ENCODE measurements around the gene TBC1D22A. TPM values are rescaled to one million over a fixed set of nuclear protein-coding genes. Genes with fewer than 3 reads are reported as not detected.

The TBC1D22A gene
- total RNA-seq, 1 donor from 2014 or later: 10.6 TPM

GRCh38 chr22:46947516-46948257, 185.2 kb downstream of the TBC1D22A start:
- no peak overlapping the region for H3K27ac ChIP-seq
- no peak for TF ChIP-seq EZH2phosphoT487 (IDR thresholded peaks at IDR 0.05)
- no peak for TF ChIP-seq CTCF (IDR thresholded peaks at IDR 0.05)
- TF ChIP-seq EZH2 (IDR thresholded peaks at IDR 0.05): no peak
- no peaks in the 10 kb centered on the region for H3K27me3 ChIP-seq
- H3K36me3 ChIP-seq: no peaks in the 10 kb centered on the region
- no peaks in the 10 kb centered on the region for H3K79me2 ChIP-seq (ENCODE audit: low read depth)
- H3K4me3 ChIP-seq: no peak overlapping the region
- peaks cover 24% of the 10 kb centered on the region for H3K4me1 Mint-ChIP-seq
- no peaks in the 10 kb centered on the region for H3K9me3 ChIP-seq (ENCODE audit: low read depth)
- H3K4me3 Mint-ChIP-seq: peak overlapping the region; percentile 33
- peak overlapping the region; percentile 3 for H3K4me2 ChIP-seq
- no peaks in the 10 kb centered on the region for H3F3A ChIP-seq (ENCODE audit: low read depth)
- peaks cover 10% of the 10 kb centered on the region for H3K4me1 ChIP-seq
- H2AFZ ChIP-seq (replicated peaks): no peak overlapping the region
- no peak overlapping the region for H3K9ac ChIP-seq
- H4K20me1 ChIP-seq (ENCODE audit: low read depth): no peaks in the 10 kb centered on the region
- peaks cover 22% of the 10 kb centered on the region for H3K36me3 Mint-ChIP-seq
- peak overlapping the region; percentile 75 for H3K27ac Mint-ChIP-seq
- DNase-seq (ENCODE audit: low spot score): no peak
- H3K27me3 Mint-ChIP-seq (ENCODE audit: insufficient read depth, low read depth): peaks cover 3% of the 10 kb centered on the region
- H3K9me3 Mint-ChIP-seq: peaks cover 3% of the 10 kb centered on the region

GRCh38 chr22:46948411-46949144, 186.1 kb downstream of the TBC1D22A start:
- H2AFZ ChIP-seq (replicated peaks): no peak overlapping the region
- Mint-ChIP-seq H3K9me3 (peaks cover 1% of the 10 kb centered on the region), H3K4me3 (no peak overlapping the region), H3K4me1 (peaks cover 24% of the 10 kb centered on the region), H3K27me3 (ENCODE audit: insufficient read depth, low read depth) (peaks cover 5% of the 10 kb centered on the region), H3K36me3 (peaks cover 20% of the 10 kb centered on the region), H3K27ac (peak overlapping the region; percentile 75)
- H3K79me2 ChIP-seq (ENCODE audit: low read depth): no peaks in the 10 kb centered on the region
- H3K9me3 ChIP-seq (ENCODE audit: low read depth): no peaks in the 10 kb centered on the region
- H3F3A ChIP-seq (ENCODE audit: low read depth): no peaks in the 10 kb centered on the region
- no peak overlapping the region for H3K9ac ChIP-seq
- no peaks in the 10 kb centered on the region for H4K20me1 ChIP-seq (ENCODE audit: low read depth)
- H3K36me3 ChIP-seq: no peaks in the 10 kb centered on the region
- H3K4me1 ChIP-seq: peaks cover 10% of the 10 kb centered on the region
- peak overlapping the region; percentile 3 for H3K4me2 ChIP-seq
- TF ChIP-seq EZH2phosphoT487 (IDR thresholded peaks at IDR 0.05) (no peak), EZH2 (IDR thresholded peaks at IDR 0.05) (no peak), CTCF (IDR thresholded peaks at IDR 0.05) (no peak)
- no peak overlapping the region for H3K27ac ChIP-seq
- no peak overlapping the region for H3K4me3 ChIP-seq
- H3K27me3 ChIP-seq: no peaks in the 10 kb centered on the region
- no peak for DNase-seq (ENCODE audit: low spot score)

- H3K27me3 Mint-ChIP-seq (ENCODE audit: insufficient read depth, low read depth): peaks cover 3% of the 10 kb centered on the region
Observed at GRCh38 chr22:46951350-46951749, 188.9 kb downstream of the TBC1D22A start.

More at GRCh38 chr22:46951350-46951749, 188.9 kb downstream of the TBC1D22A start:
- Mint-ChIP-seq H3K27ac (no peak overlapping the region), H3K9me3 (no peaks in the 10 kb centered on the region), H3K4me1 (peaks cover 30% of the 10 kb centered on the region), H3K36me3 (peaks cover 12% of the 10 kb centered on the region), H3K4me3 (no peak overlapping the region)
- no peaks in the 10 kb centered on the region for H3K9me3 ChIP-seq (ENCODE audit: low read depth)
- H3K79me2 ChIP-seq (ENCODE audit: low read depth): no peaks in the 10 kb centered on the region
- H3K27me3 ChIP-seq: no peaks in the 10 kb centered on the region
- no peak for TF ChIP-seq CTCF (IDR thresholded peaks at IDR 0.05)
- no peak for TF ChIP-seq EZH2 (IDR thresholded peaks at IDR 0.05)
- TF ChIP-seq EZH2phosphoT487 (IDR thresholded peaks at IDR 0.05): no peak
- H3K4me3 ChIP-seq: no peak overlapping the region
- H3K4me2 ChIP-seq: no peak overlapping the region
- H3K36me3 ChIP-seq: no peaks in the 10 kb centered on the region
- no peak overlapping the region for H3K27ac ChIP-seq
- no peaks in the 10 kb centered on the region for H3F3A ChIP-seq (ENCODE audit: low read depth)
- DNase-seq (ENCODE audit: low spot score): no peak
- H2AFZ ChIP-seq (replicated peaks): no peak overlapping the region
- H3K4me1 ChIP-seq: peaks cover 10% of the 10 kb centered on the region
- H4K20me1 ChIP-seq (ENCODE audit: low read depth): peaks cover 6% of the 10 kb centered on the region
- H3K9ac ChIP-seq: no peak overlapping the region

Data from neural progenitor cell (in vitro differentiated cells).